HL-60 (cell line): ENCODE measurements around the gene GPS1.

Experiments used
- DNase-seq, 2 experiments: peaks; one replicate each; pipeline ENCODE4 v3.0.0-alpha.2; 2010 to 2020; ENCODE audit warnings: low read depth in 1 of 2, low spot score in 1 of 2
- H3K27ac ChIP-seq: fragments of 250-450 bp; sonication (Bioruptor Pico); replicated peaks from 2 replicates; pipeline ENCODE4 v1.5.1; 2020; ENCODE audit warnings: mild to moderate bottlenecking, moderate library complexity
- H3K27me3 ChIP-seq: fragments of 250-450 bp; sonication (Bioruptor Pico); 2 replicates; pipeline ENCODE4 v1.5.1; 2021; ENCODE audit warnings: mild to moderate bottlenecking, moderate library complexity; ENCODE audit not compliant: insufficient read depth, poor library complexity, severe bottlenecking
- H3K4me3 ChIP-seq: replicated peaks from 2 replicates; pipeline ENCODE4 v1.5.1; 2011; ENCODE audit warnings: mild to moderate bottlenecking, control low read depth, low read length; ENCODE audit not compliant: insufficient read depth
- CTCF ChIP-seq: IDR thresholded peaks from one replicate; pipeline ENCODE4 v1.5.1; 2011; ENCODE audit warnings: low read length, control low read depth, inconsistent platforms; ENCODE audit not compliant: insufficient read depth
- GABPA ChIP-seq: IDR thresholded peaks from 2 replicates; pipeline ENCODE4 v1.6.1; 2012; ENCODE audit warnings: low read depth
- POLR2AphosphoS5 ChIP-seq: IDR thresholded peaks from 2 replicates; pipeline ENCODE4 v1.6.1; 2012; ENCODE audit warnings: low read depth
- REST ChIP-seq: IDR thresholded peaks from 2 replicates; pipeline ENCODE4 v1.6.1; 2012; ENCODE audit warnings: low read depth; ENCODE audit not compliant: insufficient replicate concordance
- SPI1 ChIP-seq: IDR thresholded peaks from 2 replicates; pipeline ENCODE4 v1.6.1; 2012; ENCODE audit warnings: low read depth, mild to moderate bottlenecking, borderline replicate concordance

The GPS1 gene

GRCh38 chr17:82079001-82079677, 27.4 kb downstream of the GPS1 start:
- TF ChIP-seq SPI1 (no peak), POLR2AphosphoS5 (no peak), CTCF (no peak), GABPA (no peak), REST (no peak)
- Histone ChIP-seq H3K27me3 (no peaks in the 10 kb centered on the region), H3K27ac (no peak overlapping the region), H3K4me3 (no peak overlapping the region)
- DNase-seq: no peak

GRCh38 chr17:82080048-82080788, 28.5 kb downstream of the GPS1 start:
- Histone ChIP-seq H3K27ac (no peak overlapping the region), H3K27me3 (no peaks in the 10 kb centered on the region), H3K4me3 (no peak overlapping the region)
- no peak for DNase-seq
- TF ChIP-seq POLR2AphosphoS5 (peak; percentile 29), GABPA (no peak)

- no peak for TF ChIP-seq GABPA
- TF ChIP-seq CTCF: no peak
- TF ChIP-seq REST: no peak
- no peak for TF ChIP-seq SPI1
- no peak; the same call in none of the 2 replicates for TF ChIP-seq POLR2AphosphoS5
- H3K27me3 ChIP-seq: no peaks in the 10 kb centered on the region
- DNase-seq: no peak
- H3K4me3 ChIP-seq: no peak overlapping the region
- H3K27ac ChIP-seq: no peak overlapping the region
These were observed 29.2 kb downstream of the GPS1 start for GRCh38 chr17:82080789-82081464.

GRCh38 chr17:82081546-82081945, 29.8 kb downstream of the GPS1 start:
- Histone ChIP-seq H3K4me3 (no peak overlapping the region), H3K27ac (no peak overlapping the region), H3K27me3 (no peaks in the 10 kb centered on the region)
- TF ChIP-seq SPI1 (no peak), CTCF (no peak), GABPA (no peak), REST (no peak), POLR2AphosphoS5 (no peak)
- no peak for DNase-seq
